ENCODE measurements around the gene CHGA. TPM values are rescaled to one million over a fixed set of nuclear protein-coding genes. Genes with fewer than 3 reads are reported as not detected.

The CHGA gene
- total RNA-seq, 1 experiment from 2014 or later = not detected

- no peak for DNase-seq (ENCODE audit: low read depth)
Observed at GRCh38 chr14:92980866-92981265, 57.9 kb downstream of the CHGA start.

- no peak for DNase-seq (ENCODE audit: low read depth)
Observed at GRCh38 chr14:92981726-92982125, 58.8 kb downstream of the CHGA start.

- peak; percentile 54 for DNase-seq (ENCODE audit: low read depth)
Observed at GRCh38 chr14:92982956-92983355, 60.0 kb downstream of the CHGA start.

- DNase-seq (ENCODE audit: low read depth) = no peak
Observed at GRCh38 chr14:92984082-92984788, 61.3 kb downstream of the CHGA start.

Other genes with a start within 250 kb of the CHGA start
- gene LGMN, start 174.5 kb upstream of the CHGA start, total RNA-seq (2014; rRNA removed) = 3.3 and 3.8 TPM in 2 replicates
- 33.7 and 40.6 TPM in 2 replicates for gene GOLGA5, start 128.8 kb upstream of the CHGA start, total RNA-seq (2014; rRNA removed)
- 27.5 and 27.7 TPM in 2 replicates for gene ITPK1, start 192.8 kb downstream of the CHGA start, total RNA-seq (2014; rRNA removed)